Measurements from ENCODE around the gene UBE4A.
A peak's percentile ranks its signal among the peaks of the same experiment; 100 is the strongest.

UBE4A gene

GRCh38 chr11:118353084-118353710 is 6.2 kb upstream of the UBE4A start:
- peak overlapping the region; percentile 80 for H3K27ac Mint-ChIP-seq
- no peaks in the 10 kb centered on the region for H3K27me3 Mint-ChIP-seq
- peaks cover 54% of the 10 kb centered on the region for H3K36me3 Mint-ChIP-seq
- CTCF ChIA-PET, result interaction anchor here (1.0 to 8.9 kb wide), 16 partner anchors 8 to 182 kb away, joined by 3 to 89 read pairs (median 4); partner anchors contain the start of genes CD3D and CD3E
- H3K9me3 Mint-ChIP-seq, result no peaks in the 10 kb centered on the region
- H3K4me1 Mint-ChIP-seq, result peaks cover 31% of the 10 kb centered on the region
- DNase-seq, result no peak
- no peak overlapping the region for H3K4me3 Mint-ChIP-seq

DNA sequence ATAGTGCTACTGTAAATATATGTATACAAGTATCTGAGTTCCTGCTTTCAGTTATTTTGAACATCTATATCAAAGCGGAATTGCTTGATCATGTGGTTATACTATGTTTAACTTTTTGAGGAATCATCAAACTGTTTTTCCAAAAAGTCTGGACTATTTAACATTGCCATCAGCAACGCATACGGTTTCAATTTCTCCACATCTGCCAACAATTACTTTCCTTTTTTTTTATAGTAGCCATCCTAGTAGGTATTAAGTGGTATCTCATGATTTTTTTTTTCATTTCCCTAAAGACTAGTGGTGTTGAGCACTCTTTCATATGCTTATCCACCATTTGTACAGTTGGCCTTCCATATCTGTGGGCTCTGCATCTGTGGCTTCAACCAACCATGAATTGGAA is 1.3 kb upstream of the UBE4A start:
- peaks cover 7% of the 10 kb centered on the region for H3K27me3 Mint-ChIP-seq
- no peak for DNase-seq
- peaks cover 51% of the 10 kb centered on the region for H3K4me1 Mint-ChIP-seq
- CTCF ChIA-PET, result no interaction called here
- H3K9me3 Mint-ChIP-seq, result no peaks in the 10 kb centered on the region
- H3K36me3 Mint-ChIP-seq, result peaks cover 27% of the 10 kb centered on the region
- no peak overlapping the region for H3K4me3 Mint-ChIP-seq
- no peak overlapping the region for H3K27ac Mint-ChIP-seq

DNA sequence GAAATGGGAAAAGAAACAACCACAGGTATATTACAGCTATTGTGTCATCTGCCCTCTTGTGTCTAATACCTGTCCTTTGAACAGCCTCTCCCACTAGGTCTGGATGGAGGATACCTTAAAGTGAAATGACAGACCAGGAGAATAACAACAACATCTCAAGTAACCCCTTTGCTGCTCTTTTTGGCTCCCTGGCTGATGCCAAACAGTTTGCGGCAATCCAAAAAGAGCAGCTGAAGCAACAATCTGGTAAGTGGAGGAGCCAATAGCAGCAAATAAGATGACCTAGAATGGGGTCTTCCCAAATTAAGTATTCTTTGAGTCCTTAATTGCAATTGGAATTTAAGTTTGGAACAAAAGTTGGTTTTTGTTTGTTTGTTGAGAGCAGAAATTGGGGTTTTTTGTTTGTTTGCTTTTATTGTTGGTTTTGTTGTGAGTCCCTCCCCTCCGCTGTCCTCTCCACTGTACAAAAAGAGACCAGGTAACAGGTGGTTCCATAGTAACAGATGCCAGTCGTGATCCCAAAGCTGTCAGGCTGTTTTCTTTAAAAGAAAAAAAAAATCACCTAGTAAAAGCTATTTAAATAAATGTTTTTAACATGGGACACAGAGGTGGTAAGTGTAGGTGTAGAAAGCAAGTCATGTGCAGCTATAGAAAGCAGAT is 5.7 kb downstream of the UBE4A start:
- no peak overlapping the region for H3K27ac Mint-ChIP-seq

DNA sequence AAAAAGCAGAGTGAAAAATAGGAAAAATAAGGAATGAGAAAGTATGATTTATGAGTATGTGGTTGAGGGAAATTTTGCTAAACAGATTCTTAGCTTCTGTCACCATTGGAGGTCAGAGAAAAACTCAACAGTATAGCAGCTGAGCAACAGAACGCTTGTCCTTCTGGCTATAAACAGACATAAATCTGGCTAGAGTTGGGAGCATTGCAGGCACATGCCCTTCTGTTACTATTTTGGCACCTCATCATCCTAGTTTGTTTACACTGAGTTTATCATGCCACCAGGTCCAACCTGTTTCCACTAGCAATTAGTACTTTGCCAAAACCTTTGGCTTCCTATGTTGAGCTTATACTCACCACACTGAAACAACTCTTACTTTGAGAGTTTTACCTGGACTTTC is 6.9 kb downstream of the UBE4A start:
- Mint-ChIP-seq H3K36me3 (peaks cover 51% of the 10 kb centered on the region), H3K4me3 (no peak overlapping the region), H3K27me3 (no peaks in the 10 kb centered on the region), H3K27ac (no peak overlapping the region), H3K4me1 (peaks cover 21% of the 10 kb centered on the region), H3K9me3 (no peaks in the 10 kb centered on the region)
- CTCF ChIA-PET, result interaction anchor here (0.6 to 6.9 kb wide), 3 partner anchors 13 to 135 kb away, joined by 3 to 36 read pairs (median 3); no protein-coding TSS in a partner anchor
- no peak for DNase-seq

More for the DNA sequence above, 5.7 kb downstream of the UBE4A start:
- H3K4me3 Mint-ChIP-seq, result no peak overlapping the region
- H3K4me1 Mint-ChIP-seq, result peaks cover 32% of the 10 kb centered on the region
- CTCF ChIA-PET, result interaction anchor here (0.9 to 6.9 kb wide), 5 partner anchors 14 to 124 kb away, joined by 3 to 36 read pairs (median 5); no protein-coding TSS in a partner anchor
- peaks cover 42% of the 10 kb centered on the region for H3K36me3 Mint-ChIP-seq
- no peaks in the 10 kb centered on the region for H3K27me3 Mint-ChIP-seq
- no peaks in the 10 kb centered on the region for H3K9me3 Mint-ChIP-seq
- DNase-seq, result no peak

GRCh38 chr11:118370774-118371173 is 11.4 kb downstream of the UBE4A start:
- Mint-ChIP-seq H3K36me3 (peaks cover 72% of the 10 kb centered on the region), H3K9me3 (no peaks in the 10 kb centered on the region), H3K27me3 (no peaks in the 10 kb centered on the region), H3K4me3 (no peak overlapping the region), H3K27ac (no peak overlapping the region), H3K4me1 (peaks cover under 1% of the 10 kb centered on the region)
- DNase-seq, result no peak
- CTCF ChIA-PET, result no interaction called here

- no peak overlapping the region for H3K27ac Mint-ChIP-seq
- H3K4me3 Mint-ChIP-seq, result no peak overlapping the region
- CTCF ChIA-PET, result interaction anchor here (0.6 to 1.3 kb wide), 3 partner anchors 11 to 168 kb away, joined by 3 to 4 read pairs (median 4); no protein-coding TSS in a partner anchor
- no peak for DNase-seq
- H3K4me1 Mint-ChIP-seq, result peaks cover 6% of the 10 kb centered on the region
- no peaks in the 10 kb centered on the region for H3K27me3 Mint-ChIP-seq
- peaks cover 70% of the 10 kb centered on the region for H3K36me3 Mint-ChIP-seq
- no peaks in the 10 kb centered on the region for H3K9me3 Mint-ChIP-seq
These were observed 13.9 kb downstream of the UBE4A start for GRCh38 chr11:118373263-118373662.

DNA sequence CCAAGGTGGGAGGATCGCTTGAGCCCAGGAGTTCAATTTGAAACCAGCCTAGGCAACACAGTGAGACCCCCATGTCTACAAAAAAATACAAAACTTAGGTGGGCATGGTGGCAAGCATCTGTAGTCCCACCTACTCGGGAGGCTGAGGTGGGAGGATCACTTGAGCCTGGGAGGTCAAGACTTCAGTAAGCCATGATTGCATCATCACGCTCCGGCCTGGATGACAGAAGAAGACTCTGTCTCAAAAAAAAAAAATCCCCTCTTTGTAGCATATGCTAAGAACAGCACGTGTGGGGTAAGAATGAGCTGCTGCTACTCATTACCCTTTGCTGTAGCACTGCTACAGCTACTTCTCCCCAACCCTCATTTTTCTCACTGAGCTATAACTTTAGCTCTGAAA is 14.5 kb downstream of the UBE4A start:
- Mint-ChIP-seq H3K4me1 (peaks cover 6% of the 10 kb centered on the region), H3K27ac (no peak overlapping the region), H3K9me3 (no peaks in the 10 kb centered on the region), H3K4me3 (no peak overlapping the region), H3K27me3 (no peaks in the 10 kb centered on the region), H3K36me3 (peaks cover 66% of the 10 kb centered on the region)
- CTCF ChIA-PET, result interaction anchor here (1.0 to 1.6 kb wide), 3 partner anchors 13 to 117 kb away, joined by 3 to 5 read pairs (median 4); no protein-coding TSS in a partner anchor
- no peak for DNase-seq

DNA sequence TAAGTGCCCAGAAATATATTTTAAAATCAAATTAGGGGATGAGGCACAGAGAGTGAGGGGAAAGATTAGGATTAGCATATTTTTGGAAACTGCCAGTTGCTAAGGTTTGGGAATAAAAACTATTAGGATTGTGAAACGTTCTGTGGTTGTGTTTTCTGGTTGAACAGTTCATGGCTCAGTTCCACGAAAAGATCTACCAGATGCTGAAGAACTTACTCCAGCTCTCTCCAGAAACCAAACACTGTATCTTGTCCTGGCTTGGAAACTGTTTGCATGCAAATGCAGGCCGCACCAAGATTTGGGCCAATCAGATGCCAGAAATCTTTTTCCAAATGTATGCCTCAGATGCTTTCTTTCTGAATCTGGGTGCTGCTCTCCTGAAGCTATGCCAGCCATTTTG is 15.3 kb downstream of the UBE4A start:
- no peaks in the 10 kb centered on the region for H3K9me3 Mint-ChIP-seq
- H3K27ac Mint-ChIP-seq, result no peak overlapping the region
- CTCF ChIA-PET, result interaction anchor here (1.2 to 1.6 kb wide), 3 partner anchors 12 to 116 kb away, joined by 3 to 6 read pairs (median 5); no protein-coding TSS in a partner anchor
- H3K27me3 Mint-ChIP-seq, result no peaks in the 10 kb centered on the region
- peaks cover 6% of the 10 kb centered on the region for H3K4me1 Mint-ChIP-seq
- no peak for DNase-seq
- H3K36me3 Mint-ChIP-seq, result peaks cover 65% of the 10 kb centered on the region
- no peak overlapping the region for H3K4me3 Mint-ChIP-seq

- Mint-ChIP-seq H3K4me1 (peaks cover 6% of the 10 kb centered on the region), H3K27ac (no peak overlapping the region), H3K4me3 (no peak overlapping the region), H3K27me3 (no peaks in the 10 kb centered on the region), H3K9me3 (no peaks in the 10 kb centered on the region), H3K36me3 (peaks cover 61% of the 10 kb centered on the region)
- DNase-seq, result no peak
- CTCF ChIA-PET, result interaction anchor here (0.6 to 1.3 kb wide), 4 partner anchors 13 to 177 kb away, joined by 3 to 6 read pairs (median 3); no protein-coding TSS in a partner anchor
These were observed 16.6 kb downstream of the UBE4A start for GRCh38 chr11:118375978-118376377.

GRCh38 chr11:118379497-118379896 is 20.1 kb downstream of the UBE4A start:
- CTCF ChIA-PET, result interaction anchor here (1.5 kb wide), 1 partner anchor 14 kb away, joined by 6 read pairs; no protein-coding TSS in a partner anchor
- peaks cover 57% of the 10 kb centered on the region for H3K36me3 Mint-ChIP-seq
- H3K27ac Mint-ChIP-seq, result no peak overlapping the region
- no peaks in the 10 kb centered on the region for H3K9me3 Mint-ChIP-seq
- H3K27me3 Mint-ChIP-seq, result no peaks in the 10 kb centered on the region
- H3K4me3 Mint-ChIP-seq, result no peak overlapping the region
- H3K4me1 Mint-ChIP-seq, result peaks cover 6% of the 10 kb centered on the region
- no peak for DNase-seq

DNA sequence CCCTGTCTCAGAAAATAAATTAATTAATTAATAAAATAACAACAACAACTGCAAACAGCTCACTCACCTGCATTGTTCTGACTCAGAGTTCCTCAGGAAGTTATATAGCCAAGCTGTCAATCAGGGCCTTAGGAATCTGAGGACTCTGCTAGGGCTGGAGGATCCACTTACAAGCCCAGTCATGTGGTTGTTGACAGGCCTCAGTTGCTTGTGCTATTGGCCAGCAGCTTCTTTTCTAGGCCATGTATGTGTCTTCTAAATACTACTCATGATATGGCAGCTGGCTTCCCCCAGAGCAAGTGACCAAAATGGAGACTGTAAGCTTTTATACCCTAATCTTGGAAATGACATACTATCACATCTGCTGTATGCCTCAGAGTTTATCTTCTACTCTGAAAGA is 21.2 kb downstream of the UBE4A start:
- Mint-ChIP-seq H3K36me3 (peaks cover 61% of the 10 kb centered on the region), H3K9me3 (no peaks in the 10 kb centered on the region), H3K27me3 (no peaks in the 10 kb centered on the region), H3K27ac (no peak overlapping the region), H3K4me3 (no peak overlapping the region), H3K4me1 (peaks cover 6% of the 10 kb centered on the region)
- CTCF ChIA-PET, result no interaction called here
- no peak for DNase-seq

- CTCF ChIA-PET, result no interaction called here
- Mint-ChIP-seq H3K27me3 (no peaks in the 10 kb centered on the region), H3K36me3 (peaks cover 69% of the 10 kb centered on the region), H3K4me3 (no peak overlapping the region), H3K9me3 (no peaks in the 10 kb centered on the region), H3K4me1 (no peaks in the 10 kb centered on the region), H3K27ac (no peak overlapping the region)
- DNase-seq, result no peak
These were observed 23.6 kb downstream of the UBE4A start for GRCh38 chr11:118382954-118383353.

DNA sequence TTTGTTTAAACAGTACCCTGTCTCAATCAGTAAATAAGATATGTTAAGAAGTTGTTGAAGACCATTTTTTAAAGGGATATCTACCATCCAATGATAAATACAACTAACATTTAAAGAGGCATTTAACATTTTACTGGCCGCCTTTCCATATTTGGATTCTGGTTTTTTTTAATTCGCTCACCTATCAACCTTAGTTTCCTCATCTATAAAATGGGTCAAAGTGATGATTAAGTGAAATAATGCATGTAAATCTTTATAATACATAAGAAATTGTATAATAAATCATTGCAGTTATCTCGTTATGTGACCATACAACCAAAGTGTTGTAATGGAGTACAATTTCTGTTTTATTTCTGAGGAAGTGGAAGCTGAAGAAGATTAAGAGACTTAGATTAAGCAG is 24.3 kb downstream of the UBE4A start:
- H3K36me3 Mint-ChIP-seq, result peaks cover 67% of the 10 kb centered on the region
- H3K27ac Mint-ChIP-seq, result no peak overlapping the region
- no peaks in the 10 kb centered on the region for H3K9me3 Mint-ChIP-seq
- CTCF ChIA-PET, result interaction anchor here (1.8 kb wide), 1 partner anchor 15 kb away, joined by 5 read pairs; no protein-coding TSS in a partner anchor
- no peaks in the 10 kb centered on the region for H3K4me1 Mint-ChIP-seq
- no peak overlapping the region for H3K4me3 Mint-ChIP-seq
- H3K27me3 Mint-ChIP-seq, result no peaks in the 10 kb centered on the region
- no peak for DNase-seq

DNA sequence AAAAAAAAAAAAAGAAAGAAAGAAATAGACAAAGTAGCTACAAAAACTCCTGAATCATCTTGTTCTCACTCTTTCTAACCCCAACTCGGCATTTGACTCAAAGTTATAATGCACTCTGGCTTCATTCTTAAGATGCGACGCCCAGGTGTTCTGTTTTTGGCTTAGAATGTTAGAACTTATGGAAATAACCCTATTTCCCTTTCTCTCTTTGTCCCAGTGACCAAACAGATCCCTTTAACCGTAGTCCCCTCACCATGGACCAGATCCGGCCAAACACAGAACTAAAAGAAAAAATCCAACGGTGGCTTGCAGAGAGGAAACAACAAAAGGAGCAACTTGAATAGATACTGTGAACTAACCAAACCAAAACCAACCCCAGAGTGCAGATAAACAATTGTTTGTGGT is 36.7 kb downstream of the UBE4A start:
- Mint-ChIP-seq H3K4me1 (peaks cover 61% of the 10 kb centered on the region), H3K36me3 (peaks cover 43% of the 10 kb centered on the region), H3K9me3 (no peaks in the 10 kb centered on the region), H3K4me3 (no peak overlapping the region), H3K27me3 (no peaks in the 10 kb centered on the region), H3K27ac (peak overlapping the region; percentile 91)
- DNase-seq, result no peak
- CTCF ChIA-PET, result interaction anchor here (1.3 kb wide), 1 partner anchor 99 kb away, joined by 4 read pairs; no protein-coding TSS in a partner anchor

Data from activated naive CD4-positive, alpha-beta T cell treated with anti-CD3 and anti-CD28 coated beads, Interleukin-2, amount 10 ng/mL, durations not matched to agents 7 days and 5 days (primary cell).